GM12878 (cell line): ENCODE results near the gene FAM227B. TPM values are rescaled to one million over a fixed set of nuclear protein-coding genes. Genes with fewer than 3 reads are reported as not detected.

Experiments
- ATAC-seq: fragments of 200-7000 bp; cut with Tn5 transposase; 3 replicates; pipeline ENCODE4 v1.9.1; 2020; ENCODE audit warnings: mild to moderate bottlenecking, moderate library complexity
- BruUV-seq: library from RNA; stranded (reverse); fragments of 400-500 nt; replicated peaks from 2 replicates; lab custom pipeline; 2021; lab: Mats Ljungman, UMichigan
- CTCF ChIA-PET: fragments of 300-600 bp; sonication (Branson Sonifier 250); formaldehyde crosslinking; extraction: SDS; loops from one replicate; lab custom pipeline; 2021; ENCODE audit warnings: inconsistent platforms; lab: Yijun Ruan, JAX
- POLR2A ChIA-PET: fragments of 350-600 bp; formaldehyde crosslinking; extraction: SDS; loops from one replicate; lab custom pipeline; 2021; ENCODE audit warnings: inconsistent platforms; lab: Charles Lee
- RAD21 ChIA-PET: fragments of 300-600 bp; sonication (Branson Sonifier 250); formaldehyde crosslinking; loops from one replicate; lab custom pipeline; 2023; ENCODE audit warnings: antibody characterized with exemption; ENCODE audit not compliant: unreplicated experiment; lab: Charles Lee
- SMC1A ChIA-PET: fragments of 300-600 bp; sonication (Branson Sonifier 250); formaldehyde crosslinking; loops from one replicate; lab custom pipeline; 2023; ENCODE audit not compliant: unreplicated experiment, uncharacterized antibody; lab: Charles Lee
- DNase-seq: peaks from one replicate; pipeline ENCODE4 v3.0.0-alpha.2; 2011; ENCODE audit warnings: low read depth, low spot score
- FAIRE-seq: peaks from 3 replicates; lab custom pipeline; 2011; peaks lifted over from hg19 to GRCh38; lab: Jason Lieb, UNC
- H2AFZ ChIP-seq: 2 replicates; pipeline ENCODE4 v1.6.0; 2011; ENCODE audit warnings: low read depth, low read length, control low read depth; ENCODE audit not compliant: control insufficient read depth
- H3K27ac ChIP-seq: 2 replicates; pipeline ENCODE4 v1.5.1; 2011; ENCODE audit warnings: control low read depth; ENCODE audit not compliant: control insufficient read depth, insufficient read depth
- H3K27me3 ChIP-seq, 2 experiments: replicated peaks in 1 of 2; 2 replicates each; pipeline versions ENCODE4 v1.6.0 to v1.6.1; 2011; ENCODE audit warnings: low read length in 1 of 2; ENCODE audit not compliant: control insufficient read depth in 2 of 2, insufficient read depth in 2 of 2
- H3K36me3 ChIP-seq, 2 experiments: 2 replicates each; pipeline ENCODE4 v1.5.1; 2011; ENCODE audit warnings: low read length in 1 of 2; ENCODE audit not compliant: control insufficient read depth in 2 of 2, insufficient read depth in 2 of 2
- H3K4me1 ChIP-seq: 2 replicates; pipeline ENCODE4 v1.6.1; 2011; ENCODE audit warnings: mild to moderate bottlenecking, low read length, moderate library complexity, mixed read lengths; ENCODE audit not compliant: control insufficient read depth, insufficient read depth
- H3K4me2 ChIP-seq: 2 replicates; pipeline ENCODE4 v1.6.0; 2011; ENCODE audit warnings: control low read depth; ENCODE audit not compliant: control insufficient read depth, insufficient read depth
- H3K4me3 ChIP-seq: fragments of 200-600 bp; sonication (generic); 2 replicates; pipeline ENCODE4 v1.5.1; 2016
- H3K79me2 ChIP-seq: 2 replicates; pipeline ENCODE4 v1.6.0; 2011; ENCODE audit warnings: low read length; ENCODE audit not compliant: control insufficient read depth, insufficient read depth
- H3K9ac ChIP-seq: 2 replicates; pipeline ENCODE4 v1.8.0; 2011; ENCODE audit warnings: low read length, control low read depth, mixed read lengths; ENCODE audit not compliant: control insufficient read depth, insufficient read depth
- H3K9me3 ChIP-seq: replicated peaks from 3 replicates; pipeline ENCODE4 v1.5.1; 2011; ENCODE audit warnings: mild to moderate bottlenecking, low read length; ENCODE audit not compliant: control insufficient read depth, insufficient read depth
- H4K20me1 ChIP-seq: 2 replicates; pipeline ENCODE4 v1.6.0; 2011; ENCODE audit not compliant: control insufficient read depth, insufficient read depth
- BCL3 ChIP-seq: IDR thresholded peaks from 2 replicates; pipeline ENCODE4 v1.6.1; 2011; ENCODE audit warnings: borderline replicate concordance, low read depth, mild to moderate bottlenecking, moderate library complexity, low read length; ENCODE audit not compliant: insufficient read depth, poor library complexity, severe bottlenecking
- CTCF ChIP-seq, 3 experiments: IDR thresholded peaks in 2 of 3; conservative IDR thresholded peaks in 1 of 3; 2 replicates each; pipeline ENCODE4 v1.5.1; 2011; ENCODE audit warnings: low read depth in 3 of 3, low read length in 3 of 3, mild to moderate bottlenecking in 3 of 3, control low read depth in 2 of 3, moderate library complexity in 2 of 3, inconsistent platforms in 1 of 3, mixed read lengths in 1 of 3; ENCODE audit not compliant: control insufficient read depth in 2 of 3, insufficient read depth in 1 of 3; ENCODE audit errors: extremely low read depth in 1 of 3
- NFYB ChIP-seq: IDR thresholded peaks from 2 replicates; pipeline ENCODE4 v1.6.1; 2011; ENCODE audit warnings: low read depth, mild to moderate bottlenecking, low read length, improper control_type of control experiment, moderate library complexity; ENCODE audit not compliant: insufficient read depth
- RAD51 ChIP-seq: fragments of 450-650 bp; IDR thresholded peaks from 2 replicates; pipeline ENCODE4 v1.6.1; 2016; ENCODE audit warnings: moderate library complexity, mild to moderate bottlenecking, inconsistent platforms
- RFX5 ChIP-seq: IDR thresholded peaks from 2 replicates; pipeline ENCODE4 v1.6.1; 2011; ENCODE audit warnings: low read depth, low read length, improper control_type of control experiment
- SP1 ChIP-seq: IDR thresholded peaks from one replicate; pipeline ENCODE4 v1.6.1; 2011; ENCODE audit warnings: low read depth, low read length
- ZNF207 ChIP-seq: fragments of 450-650 bp; IDR thresholded peaks from 2 replicates; pipeline ENCODE4 v1.6.1; 2014; ENCODE audit warnings: antibody characterized with exemption, mild to moderate bottlenecking, borderline replicate concordance
- ZNF687 ChIP-seq: fragments of 450-650 bp; IDR thresholded peaks from 2 replicates; pipeline ENCODE4 v1.6.1; 2017; ENCODE audit warnings: mild to moderate bottlenecking, moderate library complexity
- WGBS: methylation state at CpG from one replicate; pipeline ENCODE4 v1.1.6; 2016; ENCODE audit warnings: low lambda C conversion rate; ENCODE audit not compliant: insufficient replicate concordance, insufficient coverage; ENCODE audit errors: missing lambda C conversion rate; 5-methylcytosine and 5-hydroxymethylcytosine counted together
- in situ Hi-C: fragments of 300-500 bp; cut with MboI; formaldehyde crosslinking; loops from 9 replicates; pipeline ENCODE4 v1.14.3; 2018; ENCODE audit warnings: mixed read lengths
- intact Hi-C: fragments of 100-400 bp; cut with micrococcal nuclease; formaldehyde crosslinking; loops from one replicate; pipeline ENCODE4 v1.14.2; 2022; ENCODE audit not compliant: unreplicated experiment
- polyA plus RNA-seq, 11 experiments: library from polyadenylated mRNA; depleted of rRNA in 4 of 11; unstranded in 6 of 11; stranded (reverse) in 5 of 11; fragments of >200 nt; fragmentation: Nextera tagmentation in 4 of 11; fragmentation: Illumina TruSeq in 1 of 11; extraction: Ambion mirVana in 4 of 11; extraction: Trizol in 1 of 11; gene quantifications; 1 replicate in 1 of 11; 2 replicates in 10 of 11; pipeline versions ENCODE4 v1.2.1 to v1.2.3, GENCODE V29; 2011 to 2016; ENCODE audit warnings: inconsistent platforms in 2 of 11, missing spikeins in 2 of 11, low read depth in 1 of 11
- total RNA-seq, 4 experiments: library from RNA; depleted of rRNA in 3 of 4; stranded (reverse); fragments of >200 nt in 3 of 4; fragmentation: Illumina TruSeq in 1 of 4; extraction: Trizol in 1 of 4; gene quantifications; 2 replicates each; pipeline versions ENCODE4 v1.2.1 to v1.2.3, GENCODE V29; 2013 to 2021

FAM227B gene
- total and polyA plus RNA-seq, 10 of the 15 experiments (the other 5 are each of a cell fraction or from before 2014, with no cell fraction given), result 3.9 to 12.6 (median 6.9) TPM

GRCh38 chr15:49423901-49424550, 196.6 kb downstream of the FAM227B start (continued):
- no peak for TF ChIP-seq ZNF687
- TF ChIP-seq NFYB, result no peak
- no peak for TF ChIP-seq RFX5
- TF ChIP-seq ZNF207, result no peak
- no peak for TF ChIP-seq SP1
- TF ChIP-seq RAD51, result no peak
- TF ChIP-seq, all 136 proteins: peak for 0

- 0 out of 6 replicates have a peak, but pooled peaks of 1 of the 3 experiments have one; percentile 11 for TF ChIP-seq CTCF (IDR thresholded peaks at IDR 0.05 in 2 of 3, conservative IDR thresholded peaks at IDR 0.05 in 1 of 3; ENCODE audit: control insufficient read depth in 2 of 3, extremely low read depth in 1 of 3, insufficient read depth in 1 of 3, low read depth in 3 of 3, low read length in 3 of 3)
- no peak for TF ChIP-seq BCL3
- TF ChIP-seq, all 136 proteins: peak for 1
- DNase-seq (no peak), FAIRE-seq (no peak), ATAC-seq (no peak)
- H3K27ac ChIP-seq, result no peak within 1 kb of the TSS
- ChIA-PET SMC1A (interaction anchor here (0.6 to 5.4 kb wide), 20 partner anchors 13 to 1230 kb away, joined by 3 to 84 read pairs (median 5); no protein-coding TSS in a partner anchor), POLR2A (no interaction called here), CTCF (interaction anchor here (0.7 to 5.9 kb wide), 25 partner anchors 11 to 1065 kb away, joined by 3 to 128 read pairs (median 4); partner anchors contain the start of gene CEP152), RAD21 (interaction anchor here (0.8 to 3.6 kb wide), 13 partner anchors 8 to 1064 kb away, joined by 3 to 40 read pairs (median 6); no protein-coding TSS in a partner anchor)
- no peaks in the 10 kb centered on the region for H3K4me1 ChIP-seq
- H3K4me2 ChIP-seq, result no peak within 1 kb of the TSS
- H3K9ac ChIP-seq, result no peak within 1 kb of the TSS
- H3K36me3 ChIP-seq, result no peaks in the 10 kb centered on the region
- 71% methylated on average over 4 of the region's 4 CpGs for WGBS
- in situ Hi-C loops, result loop anchor here (5.0 to 10.0 kb wide), 3 partner anchors 196 to 722 kb away; no protein-coding TSS in a partner anchor
- no TSS peak for BruUV-seq
- H3K79me2 ChIP-seq, result no peaks in the 10 kb centered on the region
- intact Hi-C loops, result loop anchor here (10.0 kb wide), 1 partner anchor 1068 kb away; no protein-coding TSS in a partner anchor
- no peak within 1 kb of the TSS; the same call in 1 of the 2 replicates for H2AFZ ChIP-seq
- no peak within 1 kb of the TSS for H3K4me3 ChIP-seq
- H4K20me1 ChIP-seq, result no peaks in the 10 kb centered on the region
- H3K9me3 ChIP-seq, result no peaks in the 10 kb centered on the region
- H3K27me3 ChIP-seq, result no peaks in the 10 kb centered on the region
These were observed 197.6 kb downstream of the FAM227B start, which contains the start of gene FGF7 for GRCh38 chr15:49423021-49423420. Gene FGF7, plus strand, starts transcription at chr15:49423242. Its CDS starts 1,056 bp downstream, at chr15:49424298.
